ENCODE results near the gene PIP4K2C. TPM values are rescaled to one million over a fixed set of nuclear protein-coding genes. Genes with fewer than 3 reads are reported as not detected.

PIP4K2C gene
- total RNA-seq, 2 donors from 2014 or later, result 33.4 to 39.9 TPM

GRCh38 chr12:57603815-57604453 lies 12.9 kb downstream of the PIP4K2C start:
- Histone ChIP-seq H3K36me3 (peaks cover 38% of the 10 kb centered on the region), H3K27ac (peak overlapping the region; percentile 97 to 98), H3K4me3 (peak overlapping the region; percentile 78), H3K27me3 (replicated peaks; ENCODE audit: insufficient read depth) (no peaks in the 10 kb centered on the region), H3K9me3 (no peaks in the 10 kb centered on the region), H3K4me1 (ENCODE audit: control insufficient read depth in 1 of 2, low read depth in 2 of 2) (peaks cover 0 to 26% of the 10 kb centered on the region in 2 donors)
- no peak for TF ChIP-seq CTCF (IDR thresholded peaks at IDR 0.05)
- peak; percentile 65 for ATAC-seq (ENCODE audit: insufficient number of reproducible peaks, low FRiP score, low read depth)
- DNase-seq (ENCODE audit: low spot score), result peak; percentile 43

- ATAC-seq (ENCODE audit: insufficient number of reproducible peaks, low FRiP score, low read depth) (peak; percentile 33), DNase-seq (ENCODE audit: low spot score) (no peak)
- peaks cover 32% of the 10 kb centered on the region for H3K36me3 ChIP-seq
- peak within 1 kb of the TSS; percentile 78 for H3K4me3 ChIP-seq
- no peaks in the 10 kb centered on the region for H3K9me3 ChIP-seq
- H3K27ac ChIP-seq, result peak within 1 kb of the TSS; percentile 97 to 98
- no peak for TF ChIP-seq CTCF (IDR thresholded peaks at IDR 0.05)
- H3K27me3 ChIP-seq (replicated peaks; ENCODE audit: insufficient read depth), result no peaks in the 10 kb centered on the region
- peaks cover 0 to 31% of the 10 kb centered on the region in 2 donors for H3K4me1 ChIP-seq (ENCODE audit: control insufficient read depth in 1 of 2, low read depth in 2 of 2)
Measured at GRCh38 chr12:57604454-57604991, 13.5 kb downstream of the PIP4K2C start, which contains the start of gene DTX3. DTX3 (plus strand) TSS chr12:57604824; CDS start chr12:57606518, 1,694 bp downstream.

GRCh38 chr12:57604992-57605810 lies 14.2 kb downstream of the PIP4K2C start:
- H3K36me3 ChIP-seq, result peaks cover 26% of the 10 kb centered on the region
- H3K4me1 ChIP-seq (ENCODE audit: control insufficient read depth in 1 of 2, low read depth in 2 of 2), result peaks cover 0 to 38% of the 10 kb centered on the region in 2 donors
- ATAC-seq (ENCODE audit: insufficient number of reproducible peaks, low FRiP score, low read depth) (peak; percentile 17), DNase-seq (ENCODE audit: low spot score) (no peak)
- no peaks in the 10 kb centered on the region for H3K9me3 ChIP-seq
- no peak for TF ChIP-seq CTCF (IDR thresholded peaks at IDR 0.05)
- peak overlapping the region; percentile 78 for H3K4me3 ChIP-seq
- H3K27me3 ChIP-seq (replicated peaks; ENCODE audit: insufficient read depth), result no peaks in the 10 kb centered on the region
- peak overlapping the region; percentile 97 to 98 for H3K27ac ChIP-seq

GRCh38 chr12:57605811-57606311 lies 14.9 kb downstream of the PIP4K2C start:
- H3K27me3 ChIP-seq (replicated peaks; ENCODE audit: insufficient read depth), result no peaks in the 10 kb centered on the region
- DNase-seq (ENCODE audit: low spot score) (no peak), ATAC-seq (ENCODE audit: insufficient number of reproducible peaks, low FRiP score, low read depth) (no peak)
- no peak for TF ChIP-seq CTCF (IDR thresholded peaks at IDR 0.05)
- peak overlapping the region; percentile 78 for H3K4me3 ChIP-seq
- H3K4me1 ChIP-seq (ENCODE audit: control insufficient read depth in 1 of 2, low read depth in 2 of 2), result peaks cover under 1 to 45% of the 10 kb centered on the region in 2 donors
- no peaks in the 10 kb centered on the region for H3K9me3 ChIP-seq
- peaks cover 20% of the 10 kb centered on the region for H3K36me3 ChIP-seq
- peak overlapping the region; percentile 97 to 98 for H3K27ac ChIP-seq

GRCh38 chr12:57606399-57606798 lies 15.4 kb downstream of the PIP4K2C start:
- Histone ChIP-seq H3K27ac (peak overlapping the region; percentile 97 to 98), H3K36me3 (peaks cover 16% of the 10 kb centered on the region), H3K9me3 (no peaks in the 10 kb centered on the region), H3K4me1 (ENCODE audit: control insufficient read depth in 1 of 2, low read depth in 2 of 2) (peaks cover 3 to 47% of the 10 kb centered on the region in 2 donors), H3K4me3 (no peak overlapping the region), H3K27me3 (replicated peaks; ENCODE audit: insufficient read depth) (no peaks in the 10 kb centered on the region)
- ATAC-seq (ENCODE audit: insufficient number of reproducible peaks, low FRiP score, low read depth), result no peak
- no peak for TF ChIP-seq CTCF (IDR thresholded peaks at IDR 0.05)
- no peak for DNase-seq (ENCODE audit: low spot score)
